Forelimb muscle (tissue), 1 donor: ENCODE results near the gene HTT. TPM values are rescaled to one million over a fixed set of nuclear protein-coding genes. Genes with fewer than 3 reads are reported as not detected.
"Not testable (repeated sequence)": the region's sequence is repeated elsewhere in the genome, so short reads cannot be mapped to it uniquely, and the experiment has no call there.

Source experiments
- DNase-seq: peaks from one replicate; pipeline ENCODE4 v3.0.0-alpha.2; 2013; ENCODE audit warnings: low read depth
- polyA plus RNA-seq: library from polyadenylated mRNA; unstranded; fragments of 120-200 nt; gene quantifications from one replicate; pipeline ENCODE4 v1.2.1, GENCODE V29; 2013; ENCODE audit not compliant: insufficient read length

Gene HTT
- polyA plus RNA-seq, 1 donor = 21.1 TPM

DNA sequence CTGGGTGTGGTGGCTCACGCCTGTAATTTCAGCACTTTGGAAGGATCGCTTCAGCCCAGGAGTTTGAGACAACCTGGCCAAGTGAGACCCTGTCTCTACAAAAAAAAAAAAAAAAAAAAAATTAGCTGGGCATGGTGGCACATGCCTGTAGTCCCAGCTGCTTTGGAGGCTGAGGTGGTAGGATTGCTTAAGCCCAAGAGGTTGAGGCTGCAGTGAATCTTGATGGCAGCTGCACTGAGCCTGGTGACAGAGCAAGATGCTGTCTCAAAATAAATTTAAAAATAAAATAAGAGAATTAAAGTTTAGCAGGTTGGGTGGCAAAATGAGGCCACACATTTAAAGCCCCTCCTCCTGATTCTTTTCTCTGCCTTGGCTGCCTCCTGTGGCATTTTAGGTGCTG is 47.1 kb downstream of the HTT start:
- no peak for DNase-seq

DNA sequence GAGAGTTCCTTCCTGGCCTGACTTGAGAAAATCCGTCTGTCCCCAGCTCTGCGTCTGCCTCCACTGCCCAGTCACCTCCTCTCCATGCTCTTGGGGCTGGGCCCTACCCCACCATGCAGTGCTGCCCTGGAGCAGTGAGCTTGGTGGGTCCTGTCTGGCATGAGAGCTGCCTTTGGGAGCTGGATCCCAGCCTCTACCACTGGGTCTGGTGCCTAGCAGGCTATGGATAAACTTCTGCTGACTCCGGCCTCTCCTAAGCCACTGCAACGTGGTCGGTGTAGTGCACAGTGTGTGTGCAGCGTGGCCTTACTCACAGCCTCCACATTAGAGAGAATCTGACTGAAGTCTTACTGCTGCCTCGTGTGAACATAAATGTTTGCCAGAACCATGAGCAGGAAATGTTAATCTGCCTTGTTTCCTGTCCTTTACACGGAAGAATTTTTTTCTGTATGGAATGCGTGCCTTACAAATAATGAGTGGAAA is 47.6 kb downstream of the HTT start:
- DNase-seq = no peak

DNA sequence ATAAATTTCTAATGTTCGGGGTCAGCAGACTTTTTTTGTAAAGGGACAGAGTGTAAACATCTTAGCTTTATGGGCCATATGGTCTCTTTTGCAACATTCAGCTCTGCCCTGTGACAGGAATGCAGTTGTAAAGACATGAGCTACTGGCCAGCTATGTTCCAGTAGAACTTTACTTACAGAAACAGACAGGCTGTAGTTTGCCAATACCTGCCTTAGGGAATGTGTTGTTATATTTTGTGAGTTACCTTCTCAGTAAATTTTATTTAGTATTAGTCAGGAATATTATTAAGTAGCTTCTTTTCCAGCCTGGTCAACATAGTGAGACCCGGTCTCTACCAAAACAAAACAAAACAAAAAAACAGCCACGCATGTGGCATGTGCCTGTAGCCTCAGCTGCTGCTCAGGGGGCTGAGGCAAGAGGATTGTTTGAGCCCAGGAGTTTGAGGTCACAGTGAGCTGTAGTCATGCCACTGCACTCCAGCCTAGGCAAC is 48.7 kb downstream of the HTT start:
- no peak for DNase-seq

DNA sequence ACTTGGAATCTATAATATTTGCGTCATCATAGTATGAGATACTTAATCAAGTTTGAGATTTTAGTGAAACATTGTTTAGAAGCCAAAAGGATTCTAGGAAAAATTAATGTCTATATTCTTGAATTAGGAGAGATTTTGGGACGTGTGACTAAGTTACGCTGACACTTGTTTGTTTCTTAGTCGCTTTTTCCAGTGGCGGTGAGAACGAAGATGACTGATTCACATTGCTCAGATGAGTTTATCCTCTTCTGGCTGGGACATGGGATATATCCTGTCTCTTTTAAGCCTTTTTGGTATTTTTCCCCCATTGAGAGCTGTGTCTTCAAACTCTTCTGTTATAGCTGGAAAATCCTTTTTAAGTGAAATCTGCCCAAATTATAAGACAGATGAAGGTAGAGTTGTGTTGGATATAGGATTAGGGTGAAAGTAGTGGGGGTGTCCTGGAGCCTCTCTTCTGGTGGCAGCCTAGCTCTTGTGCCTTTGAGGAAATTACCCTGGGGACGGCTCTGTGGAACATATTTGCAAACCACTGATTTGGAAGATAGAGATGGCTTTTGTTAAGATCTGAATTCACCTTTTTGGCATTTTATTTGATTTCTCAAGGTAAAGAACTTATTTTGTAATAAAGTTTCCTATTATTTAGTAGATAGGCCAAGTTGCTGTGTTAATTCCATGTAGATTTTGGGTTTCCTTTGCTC is 49.7 kb downstream of the HTT start:
- no peak for DNase-seq

DNA sequence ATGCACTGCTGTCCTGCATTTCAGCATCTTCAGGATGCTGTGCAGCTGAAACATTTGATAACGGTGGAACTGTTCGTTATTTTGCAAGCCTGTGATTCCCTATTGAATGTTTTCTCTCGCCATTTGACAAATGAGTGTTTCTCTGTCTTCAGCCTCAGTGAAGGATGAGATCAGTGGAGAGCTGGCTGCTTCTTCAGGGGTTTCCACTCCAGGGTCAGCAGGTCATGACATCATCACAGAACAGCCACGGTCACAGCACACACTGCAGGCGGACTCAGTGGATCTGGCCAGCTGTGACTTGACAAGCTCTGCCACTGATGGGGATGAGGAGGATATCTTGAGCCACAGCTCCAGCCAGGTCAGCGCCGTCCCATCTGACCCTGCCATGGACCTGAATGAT is 52.6 kb downstream of the HTT start:
- DNase-seq = no peak

DNA sequence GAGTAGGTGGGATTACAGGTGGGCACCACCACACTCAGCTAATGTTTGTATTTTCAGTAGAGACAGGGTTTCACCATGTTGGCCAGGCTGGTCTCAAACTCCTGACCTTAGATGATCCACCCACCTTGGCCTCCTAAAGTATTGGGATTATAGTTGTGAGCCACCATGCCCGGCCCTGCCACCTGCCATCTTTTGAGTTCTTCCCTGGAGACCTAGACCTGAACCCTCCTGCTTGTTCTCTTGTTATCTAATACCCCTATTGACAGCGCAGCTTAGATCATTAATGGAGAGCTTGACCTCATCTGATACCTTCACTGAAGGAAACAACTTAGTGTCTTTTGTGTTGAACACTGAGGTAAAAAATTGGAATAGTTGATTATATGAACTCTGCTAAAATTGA is 53.6 kb downstream of the HTT start:
- DNase-seq = no peak

DNA sequence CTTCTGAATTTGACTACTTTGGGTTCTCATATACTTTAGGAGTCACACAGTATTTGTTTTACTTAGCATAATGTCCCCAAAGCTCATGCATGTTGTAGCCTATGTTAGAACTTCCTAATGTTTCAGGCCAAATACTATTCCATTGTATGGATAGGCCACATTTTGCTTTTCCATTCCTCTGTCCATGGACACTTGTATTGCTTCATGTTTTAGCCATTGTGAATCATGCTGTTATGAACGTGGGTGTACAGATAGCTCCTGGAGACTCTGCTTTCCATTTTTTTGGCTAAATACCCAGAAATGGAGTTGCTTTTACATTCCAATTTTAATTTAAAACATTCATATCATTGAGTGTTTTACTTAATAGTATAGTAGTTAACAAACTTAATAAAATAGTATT is 54.5 kb downstream of the HTT start:
- no peak for DNase-seq

DNA sequence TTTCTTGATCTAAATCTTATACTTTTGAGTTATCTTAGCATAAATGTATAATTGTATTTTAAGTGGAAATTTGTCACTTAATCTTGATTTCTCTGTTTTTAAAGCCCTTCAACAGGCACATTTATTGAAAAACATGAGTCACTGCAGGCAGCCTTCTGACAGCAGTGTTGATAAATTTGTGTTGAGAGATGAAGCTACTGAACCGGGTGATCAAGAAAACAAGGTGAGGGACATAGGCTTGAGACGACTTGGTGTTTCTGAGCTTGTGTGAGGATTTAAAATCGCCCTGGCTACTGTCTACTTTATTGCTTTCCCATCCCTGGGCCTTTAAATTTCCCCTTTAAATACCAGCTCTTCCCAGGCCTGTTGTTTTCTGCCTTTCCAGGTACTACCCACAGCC is 55.7 kb downstream of the HTT start:
- DNase-seq = no peak

DNA sequence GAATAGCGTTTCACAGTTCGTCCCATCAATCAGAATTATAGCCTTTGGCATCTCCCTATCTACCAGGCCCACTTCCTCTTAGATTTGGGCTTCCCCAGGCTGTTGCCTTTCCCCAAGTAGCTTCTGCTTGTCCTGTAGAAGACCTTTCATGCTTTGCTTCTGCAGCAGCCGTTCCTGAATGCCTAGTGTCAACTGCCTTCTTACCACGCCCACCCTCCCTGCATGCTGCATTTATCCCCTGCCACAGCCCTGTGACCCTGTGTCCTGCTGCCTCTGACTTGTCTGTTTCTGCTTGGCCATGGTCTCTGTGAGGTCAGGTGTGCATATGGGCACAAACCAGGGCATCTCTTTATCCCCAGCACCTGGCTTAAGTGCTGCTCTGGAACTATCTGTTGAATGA is 56.3 kb downstream of the HTT start:
- no peak for DNase-seq

DNA sequence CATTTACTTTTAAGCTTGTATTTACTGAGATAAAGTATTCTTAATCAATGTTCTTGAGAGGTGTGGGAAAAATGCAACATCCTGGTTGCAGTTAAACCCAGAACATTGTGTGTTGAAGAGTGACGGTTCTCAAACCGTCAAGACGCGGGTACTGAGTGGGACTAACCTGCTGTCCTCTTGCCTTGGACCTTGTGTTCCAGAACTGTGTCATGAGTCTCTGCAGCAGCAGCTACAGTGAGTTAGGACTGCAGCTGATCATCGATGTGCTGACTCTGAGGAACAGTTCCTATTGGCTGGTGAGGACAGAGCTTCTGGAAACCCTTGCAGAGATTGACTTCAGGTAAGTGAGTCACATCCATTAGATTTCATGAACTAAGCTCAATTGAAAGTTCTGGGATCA is 59.7 kb downstream of the HTT start:
- DNase-seq = no peak

DNA sequence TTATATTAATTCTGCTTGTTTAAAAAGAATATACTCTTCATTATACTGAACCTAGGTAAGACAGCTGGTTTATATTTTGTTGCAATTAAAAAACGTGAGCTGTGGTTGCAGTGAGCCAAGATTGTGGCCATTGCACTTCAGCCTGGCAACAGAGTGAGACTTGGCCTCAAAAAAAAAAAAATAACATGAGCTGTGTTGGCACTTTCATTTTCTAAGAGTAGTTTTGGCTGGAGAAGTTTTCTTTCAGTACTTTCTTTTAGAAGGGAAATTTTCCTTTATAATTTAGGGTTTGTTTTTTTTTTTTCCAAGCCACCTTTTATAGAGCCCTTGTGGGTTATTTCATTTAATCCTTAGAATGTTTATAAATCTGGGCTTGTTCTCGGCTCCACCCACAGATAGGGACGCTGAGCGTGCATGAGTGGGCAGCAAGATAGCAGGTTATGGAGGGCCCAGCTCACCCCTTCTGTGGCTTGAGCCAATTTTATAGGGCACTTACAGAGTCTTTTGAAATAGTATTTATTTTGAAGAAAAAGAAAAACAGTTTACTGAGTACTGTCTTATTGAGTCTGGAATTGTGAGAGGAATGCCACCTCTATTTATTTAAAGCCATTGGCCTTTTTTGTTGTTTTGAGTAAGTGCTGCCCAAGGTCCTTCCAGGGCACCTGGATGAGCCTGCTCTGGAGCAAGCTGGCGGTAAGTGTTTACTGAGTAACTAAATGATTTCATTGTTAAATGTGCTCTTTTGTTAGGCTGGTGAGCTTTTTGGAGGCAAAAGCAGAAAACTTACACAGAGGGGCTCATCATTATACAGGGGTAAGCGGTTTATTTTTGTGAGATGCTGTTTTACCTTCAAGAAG is 60.9 kb downstream of the HTT start:
- no peak for DNase-seq

DNA sequence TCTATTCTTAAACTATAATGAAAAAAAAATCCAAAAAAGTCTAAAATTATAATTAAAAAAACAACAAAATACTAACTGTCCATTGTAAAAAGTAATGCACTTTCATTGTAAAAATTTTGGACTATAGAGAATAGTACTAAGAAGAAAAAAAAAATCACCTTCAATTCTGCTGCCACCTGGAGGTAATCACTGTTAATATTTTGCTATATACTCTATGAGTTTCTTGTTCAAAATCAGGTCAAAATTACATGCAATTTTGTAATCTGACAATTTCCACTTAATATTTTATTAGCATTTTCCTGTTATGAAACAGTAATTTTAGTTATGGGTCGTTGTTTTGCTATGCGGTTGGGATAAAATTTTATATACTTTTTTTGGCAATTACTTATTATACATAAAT is 62.0 kb downstream of the HTT start:
- no peak for DNase-seq

DNA sequence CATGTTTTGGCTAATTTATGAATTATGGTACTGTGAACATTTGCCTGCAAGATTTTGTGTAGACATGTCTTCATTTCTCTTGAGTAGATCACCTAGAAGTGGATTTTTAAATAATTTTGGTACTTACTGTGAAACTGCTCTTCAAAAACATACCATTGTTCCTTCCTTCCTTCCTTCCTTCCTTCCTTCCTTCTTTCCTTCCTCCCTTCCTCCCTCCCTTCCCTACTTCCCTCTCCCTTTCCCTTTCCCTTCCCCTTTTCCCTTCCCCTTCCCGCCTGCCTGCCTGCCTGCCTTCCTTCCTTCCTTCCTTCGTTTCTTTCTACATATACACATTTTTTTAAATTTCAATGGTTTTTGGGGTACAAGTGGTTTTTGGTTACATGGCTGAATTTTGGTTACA is 63.4 kb downstream of the HTT start:
- DNase-seq = no peak

DNA sequence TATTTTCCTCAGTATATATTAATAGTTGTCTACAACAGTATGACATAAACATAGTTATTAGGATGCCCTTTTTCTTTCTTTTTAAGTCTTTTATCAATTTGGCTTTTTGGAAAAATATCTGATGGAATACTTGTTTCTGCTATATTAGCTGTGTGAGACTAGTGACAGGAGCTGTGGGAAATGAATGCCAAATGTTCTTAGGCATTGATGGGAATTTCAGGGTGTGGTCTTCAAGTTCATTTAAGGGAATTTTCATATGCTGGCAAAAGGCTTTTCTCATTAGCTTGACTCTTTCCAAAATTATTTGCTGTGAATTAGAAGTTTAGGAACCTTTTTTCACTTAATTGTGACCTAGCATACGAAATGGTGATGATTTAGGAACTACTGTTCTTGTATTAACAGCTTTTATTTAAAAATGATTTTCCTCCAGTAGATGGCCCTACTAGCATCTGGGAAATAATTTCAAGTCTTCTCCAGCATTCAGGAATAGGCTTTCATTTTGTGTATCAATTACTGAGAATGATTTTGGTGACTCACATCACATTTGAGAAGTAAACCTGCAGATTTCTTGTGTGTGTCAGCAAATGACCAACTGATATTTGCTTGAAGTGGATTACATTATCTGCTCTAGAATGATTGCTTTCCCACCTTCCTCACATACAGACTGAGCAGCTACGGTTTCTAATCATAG is 70.9 kb downstream of the HTT start:
- no peak for DNase-seq

DNA sequence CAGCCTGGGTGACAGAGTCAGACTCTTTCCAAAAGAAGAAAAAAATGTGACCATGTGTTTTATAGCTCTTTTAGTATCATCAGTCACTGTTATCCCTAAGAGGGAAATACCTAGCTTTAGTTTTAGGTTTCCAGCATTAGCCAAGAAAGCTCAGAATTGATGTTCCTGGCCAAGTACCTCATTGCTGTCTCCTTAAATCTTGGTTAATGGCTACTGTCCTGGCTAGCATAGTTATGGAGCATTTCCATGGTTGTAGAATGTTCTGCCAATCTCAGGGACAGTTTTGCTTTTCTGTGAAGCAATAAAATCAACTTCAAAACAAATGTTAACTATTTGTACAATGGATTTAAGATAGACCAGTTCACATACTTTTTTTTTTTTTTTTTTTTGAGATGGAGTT is 74.4 kb downstream of the HTT start:
- no peak for DNase-seq

DNA sequence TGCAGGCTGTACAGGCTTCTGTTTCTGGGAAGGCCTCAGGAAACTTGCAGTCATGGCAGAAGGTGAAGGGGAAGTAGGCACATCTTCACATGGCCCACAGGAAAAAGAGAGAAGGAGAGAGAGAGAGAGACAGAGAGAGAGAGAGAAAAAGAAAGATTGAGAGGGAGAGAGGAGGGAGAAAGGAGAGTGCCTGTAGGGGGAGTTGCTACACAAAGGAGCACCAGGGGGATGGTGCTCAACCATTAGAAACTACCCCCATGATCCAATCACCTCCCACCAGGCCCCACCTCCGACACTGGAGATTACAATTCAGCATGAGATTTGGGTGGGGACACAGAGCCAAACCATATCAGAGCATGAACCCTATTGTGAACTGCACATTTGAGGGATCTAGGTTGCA is 76.8 kb downstream of the HTT start:
- DNase-seq = not testable (repeated sequence)

DNA sequence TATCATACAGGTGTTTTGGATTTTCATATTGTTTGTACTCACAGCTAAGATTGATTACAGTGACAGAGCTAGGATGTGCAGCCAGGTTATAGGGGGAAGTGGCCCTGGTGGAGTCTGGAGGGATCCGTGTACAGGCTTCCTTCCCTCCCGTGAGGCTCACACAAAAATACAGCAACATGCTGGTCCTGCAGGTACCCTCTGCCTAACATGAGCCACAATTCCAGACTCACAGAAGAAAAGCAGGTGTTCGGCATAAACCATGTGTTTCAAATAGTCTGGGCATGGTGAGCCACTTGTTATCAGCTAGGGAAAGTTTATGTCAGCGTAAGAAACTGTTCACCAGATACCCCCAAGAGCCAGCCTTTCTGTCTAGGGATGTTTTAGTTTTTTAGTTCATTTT is 82.9 kb downstream of the HTT start:
- no peak for DNase-seq

DNA sequence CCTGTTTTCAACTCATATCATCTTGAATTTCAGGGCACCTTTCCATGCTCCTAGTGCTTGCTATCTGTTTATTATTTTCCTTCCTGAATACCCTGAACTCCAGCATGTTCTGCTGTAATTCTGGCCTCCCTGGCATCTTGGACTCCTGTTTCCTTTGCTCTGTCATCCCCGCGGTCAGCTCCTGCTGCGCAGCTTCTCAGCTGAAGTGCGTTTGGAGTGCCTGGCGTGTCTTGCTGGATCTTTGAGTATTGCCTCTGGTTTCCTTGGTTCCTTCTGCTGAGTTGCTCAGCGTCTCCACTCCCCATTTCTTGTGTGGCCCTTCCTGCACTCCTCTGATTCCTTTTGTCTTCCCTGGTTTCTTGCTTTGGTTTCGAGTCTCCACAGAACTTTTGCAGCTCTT is 84.4 kb downstream of the HTT start:
- DNase-seq = no peak

DNA sequence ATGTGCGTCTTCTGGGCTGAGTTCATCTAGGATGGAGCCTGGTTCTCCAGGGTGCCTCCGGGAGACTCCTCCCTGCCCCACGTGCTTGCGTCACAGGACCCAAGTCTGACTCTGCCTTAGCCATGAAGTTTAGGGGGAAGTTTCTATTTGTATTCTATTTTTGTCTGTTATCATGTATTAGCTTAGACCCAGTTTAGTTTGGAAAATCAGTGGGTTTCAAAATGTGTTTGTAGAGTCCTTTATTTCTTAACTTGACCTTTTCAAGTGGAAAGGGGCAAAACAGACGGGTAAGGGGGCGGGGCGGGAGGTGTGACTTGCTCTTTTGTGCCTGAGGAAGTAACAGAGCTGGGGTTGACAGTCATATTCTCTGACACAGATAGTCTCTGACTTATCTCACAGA is 86.0 kb downstream of the HTT start:
- no peak for DNase-seq

DNA sequence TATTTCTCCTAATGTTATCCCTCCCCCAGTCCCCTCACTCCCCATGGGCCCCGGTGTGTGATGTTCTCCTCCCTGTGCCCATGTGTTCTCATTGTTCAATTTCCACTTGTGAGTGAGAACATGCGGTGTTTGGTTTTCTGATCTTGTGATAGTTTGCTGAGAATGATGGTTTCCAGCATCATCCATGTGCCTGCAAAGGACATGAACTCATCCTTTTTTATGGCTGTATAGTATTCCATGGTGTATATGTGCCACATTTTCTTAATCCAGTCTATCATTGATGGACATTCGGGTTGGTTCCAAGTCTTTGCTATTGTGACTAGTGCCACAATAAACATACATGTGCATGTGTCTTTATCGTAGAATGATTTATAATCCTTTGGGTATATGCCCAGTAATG is 86.6 kb downstream of the HTT start:
- not testable (repeated sequence) for DNase-seq

DNA sequence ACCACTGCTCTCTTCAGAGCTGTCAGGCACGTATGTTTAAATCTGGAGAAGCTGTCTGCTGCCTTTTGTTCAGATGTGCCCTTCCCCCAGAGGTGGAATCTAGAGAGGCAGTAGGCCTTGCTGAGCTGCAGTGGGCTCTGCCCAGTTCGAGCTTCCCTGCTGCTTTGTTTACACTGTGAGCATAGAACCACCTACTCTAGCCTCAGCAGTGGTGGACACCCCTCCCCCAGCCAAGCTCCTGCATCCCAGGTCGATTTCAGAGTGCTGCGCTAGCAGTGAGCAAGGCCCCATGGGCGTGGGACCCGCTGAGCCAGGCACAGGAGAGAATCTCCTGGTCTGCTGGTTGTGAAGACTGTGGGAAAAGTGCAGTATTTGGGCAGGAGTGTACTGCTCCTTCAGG is 92.0 kb downstream of the HTT start:
- not testable (repeated sequence) for DNase-seq

DNA sequence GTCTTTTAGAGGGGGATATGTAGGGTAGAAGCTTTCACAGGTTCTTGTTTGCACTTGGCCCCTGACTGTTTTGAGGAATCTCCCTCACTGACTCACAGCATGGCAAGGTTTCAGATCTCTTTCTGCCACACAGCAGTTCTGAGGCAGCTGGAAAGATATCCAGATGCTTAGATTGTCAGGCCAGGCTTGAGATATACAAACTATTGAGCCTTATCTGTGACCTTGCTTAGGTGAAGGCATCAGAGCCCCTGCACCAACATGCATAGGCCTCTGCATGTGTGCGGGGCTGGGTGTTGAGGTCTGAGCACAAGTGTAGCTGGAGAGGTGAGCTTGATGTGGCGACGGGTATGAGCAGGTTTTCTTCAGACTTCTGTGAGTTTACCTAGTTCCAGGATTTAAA is 93.5 kb downstream of the HTT start:
- no peak for DNase-seq
